Measurements from ENCODE around the gene PDAP1.
A peak's percentile ranks its signal among the peaks of the same experiment; 100 is the strongest.
"Not testable (repeated sequence)": the region's sequence is repeated elsewhere in the genome, so short reads cannot be mapped to it uniquely, and the experiment has no call there.

PDAP1 gene

DNA sequence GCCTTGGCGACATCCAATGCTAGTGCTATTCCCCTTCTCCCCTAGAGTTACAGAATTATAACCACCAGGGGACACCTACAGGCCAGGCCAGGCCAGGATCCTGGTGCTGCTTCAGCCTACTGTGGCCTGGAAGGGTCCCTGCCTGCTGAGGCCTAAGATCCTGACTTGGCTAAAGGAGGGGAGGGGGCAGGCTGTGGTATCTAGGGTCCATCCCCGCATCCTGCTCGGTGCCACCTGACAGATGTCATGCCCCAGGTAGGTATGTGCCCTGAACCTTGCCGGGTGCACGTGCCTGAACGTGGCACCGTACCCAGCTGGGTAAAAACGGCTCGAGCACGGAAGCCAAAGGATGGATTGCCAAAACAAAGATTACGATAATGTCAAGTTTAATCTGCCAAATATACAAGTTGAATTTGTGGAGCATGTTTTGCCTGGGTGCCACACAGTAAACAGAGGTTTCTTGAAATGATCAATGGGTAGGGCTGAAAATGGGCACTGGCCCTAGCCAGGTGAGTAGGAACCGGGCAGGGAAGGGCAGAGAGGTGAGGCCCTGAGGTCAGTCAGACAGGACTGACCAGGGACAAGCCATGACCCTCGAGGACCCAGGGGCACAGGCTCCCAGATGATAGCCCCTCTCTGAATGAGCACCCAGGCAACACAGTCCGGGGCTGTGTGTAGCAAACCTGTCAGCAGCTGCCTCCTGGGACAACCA lies 12.6 kb downstream of the PDAP1 start:
- DNase-seq = no peak

DNA sequence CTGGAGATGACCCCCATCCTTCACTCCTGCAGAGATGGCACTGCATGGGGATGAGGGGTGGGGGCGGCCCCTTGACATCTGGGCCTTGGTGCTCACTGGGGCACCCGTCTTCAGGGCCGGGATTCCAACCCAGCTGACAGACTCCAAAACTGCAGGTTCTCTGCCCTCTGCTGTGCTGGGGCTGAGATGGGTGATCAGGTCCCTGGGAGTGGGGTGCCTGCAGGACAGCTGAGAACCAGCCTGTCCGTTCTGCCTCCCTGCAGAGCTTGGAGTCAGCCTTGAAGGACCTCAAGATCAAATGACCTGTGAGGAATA lies 14.3 kb downstream of the PDAP1 start:
- no peak for DNase-seq

DNA sequence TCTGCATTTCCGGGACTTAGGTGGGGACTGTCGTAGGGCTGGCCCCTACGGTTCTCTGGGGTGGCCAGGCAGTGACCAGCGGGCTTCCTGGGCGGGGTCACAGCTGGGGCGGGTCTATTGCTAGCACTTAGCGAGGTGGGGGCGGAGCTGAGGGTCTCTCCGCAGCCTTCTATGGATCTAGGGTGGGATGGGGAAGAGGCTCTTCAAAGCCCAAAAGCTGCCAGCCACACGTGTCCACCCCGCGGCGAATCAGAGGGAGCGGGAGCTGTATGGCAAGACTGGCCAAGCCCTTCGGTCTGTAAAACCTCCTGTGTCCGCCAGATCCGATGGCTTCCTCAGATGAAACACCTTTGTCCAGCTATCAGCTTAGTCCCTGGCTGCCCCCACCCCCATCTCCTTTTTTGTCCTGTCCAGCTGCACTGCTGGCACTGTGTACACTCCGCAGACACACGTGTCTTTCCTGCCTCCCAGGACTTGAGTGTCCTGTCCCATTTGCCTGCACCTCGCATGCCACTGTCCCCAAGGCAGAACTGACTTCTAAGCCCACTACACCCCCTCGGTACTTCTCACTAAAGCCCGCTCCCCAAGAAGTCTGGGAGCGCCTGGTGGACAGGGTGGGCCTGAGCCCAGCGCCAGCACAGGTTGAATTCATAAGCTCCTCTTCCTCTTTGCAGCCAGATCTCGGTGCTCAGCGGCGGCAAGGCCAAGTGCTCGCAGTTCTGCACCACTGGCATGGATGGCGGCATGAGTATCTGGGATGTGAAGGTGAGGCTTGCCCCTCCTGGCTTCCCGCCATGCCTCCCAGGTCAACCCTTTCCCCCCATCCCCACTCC lies 14.8 kb downstream of the PDAP1 start:
- no peak for DNase-seq

DNA sequence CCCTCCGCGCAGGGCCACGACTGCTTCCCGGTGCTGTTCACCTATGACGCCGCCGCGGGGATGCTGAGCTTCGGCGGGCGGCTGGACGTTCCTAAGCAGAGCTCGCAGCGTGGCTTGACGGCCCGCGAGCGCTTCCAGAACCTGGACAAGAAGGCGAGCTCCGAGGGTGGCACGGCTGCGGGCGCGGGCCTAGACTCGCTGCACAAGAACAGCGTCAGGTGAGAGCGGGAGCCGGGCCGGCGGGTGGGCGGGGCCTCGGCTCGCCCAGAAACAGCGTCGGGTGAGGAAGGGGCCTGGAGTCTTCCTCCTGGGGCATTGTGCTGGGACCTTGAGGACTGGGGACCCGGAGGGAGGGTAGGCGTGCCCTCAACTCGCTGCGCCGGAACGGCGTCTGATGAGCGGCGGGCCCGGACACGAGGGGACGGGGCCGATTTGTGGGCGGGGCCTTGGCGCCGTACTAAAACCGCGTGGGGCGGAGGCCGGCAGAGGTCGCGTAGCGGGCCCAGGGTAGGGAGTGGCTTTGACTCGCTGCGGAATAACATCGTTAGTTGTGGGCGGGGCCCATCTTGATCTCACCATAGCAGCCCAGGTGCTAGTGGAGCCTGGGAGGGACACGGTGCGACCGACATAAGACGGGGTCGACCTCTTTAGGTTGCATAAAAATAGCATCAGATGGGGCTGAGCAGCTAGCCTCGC lies 15.6 kb downstream of the PDAP1 start:
- DNase-seq = no peak

DNA sequence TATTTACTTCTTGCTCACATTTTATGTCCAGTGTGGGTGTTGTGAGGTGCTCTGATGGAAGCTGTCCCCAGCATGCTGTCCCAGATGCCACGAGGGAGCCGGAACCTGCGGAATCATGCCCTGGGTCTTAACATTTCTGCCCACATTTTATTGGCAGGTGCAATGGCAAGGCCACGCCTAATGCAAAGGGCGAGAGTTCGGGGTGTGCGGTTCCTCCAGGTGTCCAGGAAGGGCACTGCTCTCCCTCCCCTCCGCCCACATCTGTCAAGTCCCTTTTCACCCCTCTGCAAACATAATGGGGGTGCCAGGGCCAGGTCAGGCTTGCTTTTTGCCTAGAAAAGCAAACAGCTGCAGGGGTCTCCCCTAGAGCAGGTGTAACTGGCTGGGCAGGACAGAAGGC lies 16.4 kb downstream of the PDAP1 start:
- DNase-seq = no peak

DNA sequence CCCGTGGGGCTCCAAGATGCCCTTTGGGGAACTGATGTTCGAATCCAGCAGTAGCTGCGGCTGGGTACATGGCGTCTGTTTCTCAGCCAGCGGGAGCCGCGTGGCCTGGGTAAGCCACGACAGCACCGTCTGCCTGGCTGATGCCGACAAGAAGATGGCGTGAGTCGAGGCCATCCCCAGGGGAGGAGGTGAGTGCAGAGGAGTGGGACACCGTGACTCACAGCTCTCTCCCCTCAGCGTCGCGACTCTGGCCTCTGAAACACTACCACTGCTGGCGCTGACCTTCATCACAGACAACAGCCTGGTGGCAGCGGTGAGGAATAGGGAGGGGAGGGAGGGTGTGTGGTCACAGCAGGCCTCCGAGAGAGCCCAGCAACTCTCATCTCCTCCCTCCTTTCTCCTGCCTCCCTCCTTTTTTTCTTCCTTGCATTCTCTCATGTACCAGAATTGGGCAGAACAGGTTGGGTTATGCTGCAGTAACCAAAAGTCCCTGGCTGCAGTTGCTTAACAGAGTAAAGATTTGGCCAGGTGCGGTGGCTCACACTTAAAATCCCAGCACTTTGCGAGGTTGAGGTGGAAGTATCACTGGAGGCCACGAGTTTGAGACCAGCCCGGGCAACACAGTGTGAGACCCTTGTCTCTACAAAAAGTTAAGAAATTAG lies 17.3 kb downstream of the PDAP1 start:
- no peak for DNase-seq

DNA sequence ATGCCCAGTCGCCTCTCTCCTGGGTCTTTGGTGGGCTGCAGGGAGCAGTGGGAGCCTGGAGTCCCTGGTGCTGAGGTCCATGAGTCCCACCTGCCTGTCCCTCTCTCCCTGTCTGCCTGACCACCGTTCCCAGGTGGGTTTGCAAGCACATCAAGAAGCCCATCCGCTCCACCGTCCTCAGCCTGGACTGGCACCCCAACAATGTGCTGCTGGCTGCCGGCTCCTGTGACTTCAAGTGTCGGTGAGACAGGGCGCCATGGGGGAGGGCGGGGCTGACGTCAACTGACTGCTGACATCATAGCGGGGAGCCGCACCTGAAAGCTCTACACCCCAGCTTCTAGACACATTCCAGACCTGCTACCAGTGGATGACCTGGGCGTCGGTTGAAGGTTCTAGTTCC lies 18.6 kb downstream of the PDAP1 start:
- DNase-seq = no peak

GRCh38 chr7:99387912-99388311 lies 20.5 kb downstream of the PDAP1 start:
- no peak for DNase-seq

DNA sequence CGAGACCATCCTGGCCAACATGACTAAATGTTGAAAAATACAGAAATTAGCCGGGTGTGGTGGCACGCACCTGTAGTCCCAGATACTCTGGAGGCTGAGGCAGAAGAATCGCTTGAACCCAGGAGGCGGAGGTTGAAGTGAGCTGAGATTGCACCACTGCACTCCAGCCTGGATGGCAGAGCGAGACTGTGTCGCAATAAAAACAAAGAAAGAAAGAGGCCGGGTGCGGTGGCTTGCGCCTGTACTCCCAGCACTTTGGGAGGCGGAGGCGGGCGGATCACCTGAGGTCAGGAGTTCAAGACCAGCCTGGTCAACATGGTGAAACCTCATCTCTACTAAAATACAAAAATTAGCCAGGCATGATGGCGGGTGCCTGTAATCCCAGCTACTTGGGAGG lies 21.2 kb downstream of the PDAP1 start:
- DNase-seq = not testable (repeated sequence)

GRCh38 chr7:99386584-99387238 lies 21.7 kb downstream of the PDAP1 start:
- DNase-seq = peak in 1 of 2 donors; percentile 41

DNA sequence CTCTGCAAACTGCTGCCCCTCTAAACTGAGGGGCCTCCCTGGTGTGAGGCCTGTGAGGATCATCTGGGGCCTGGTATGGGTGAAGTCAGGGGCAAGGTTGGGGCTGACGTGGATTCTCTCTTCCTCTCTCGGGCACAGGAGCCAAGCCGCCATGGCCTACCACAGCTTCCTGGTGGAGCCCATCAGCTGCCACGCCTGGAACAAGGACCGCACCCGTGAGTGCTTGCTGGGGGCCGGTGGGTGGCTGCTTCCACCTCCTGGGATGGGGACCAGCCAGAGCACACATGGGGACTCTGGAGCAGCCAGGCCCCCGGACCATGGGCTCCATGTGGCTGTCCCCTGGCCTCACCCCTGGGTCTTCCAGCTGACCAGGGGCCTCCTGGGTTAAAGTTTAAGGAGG lies 22.8 kb downstream of the PDAP1 start:
- no peak for DNase-seq

DNA sequence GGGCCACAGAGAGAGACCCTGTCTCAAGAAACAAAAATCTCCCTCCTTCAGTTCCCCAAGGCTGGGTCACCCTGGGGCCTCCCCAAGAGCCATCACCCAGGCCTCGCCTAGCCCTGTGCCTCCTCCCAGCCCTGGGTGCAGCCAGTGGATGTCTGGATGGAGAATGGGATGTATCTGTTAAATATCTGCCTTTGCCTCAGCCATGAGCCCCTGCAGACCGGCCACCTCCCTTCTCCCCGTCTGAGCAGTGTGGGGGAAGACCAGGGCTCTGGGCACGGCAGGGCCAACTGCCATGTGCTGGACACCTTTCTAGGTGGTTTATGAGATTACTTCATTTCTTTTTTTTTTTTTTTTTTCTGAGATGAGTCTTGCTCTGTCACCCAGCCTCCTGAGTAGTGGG lies 23.9 kb downstream of the PDAP1 start:
- no peak for DNase-seq

- no peak for DNase-seq
These were observed 24.5 kb downstream of the PDAP1 start for GRCh38 chr7:99383791-99384370.

- DNase-seq = no peak
These were observed 25.2 kb downstream of the PDAP1 start for GRCh38 chr7:99383203-99383602.

DNA sequence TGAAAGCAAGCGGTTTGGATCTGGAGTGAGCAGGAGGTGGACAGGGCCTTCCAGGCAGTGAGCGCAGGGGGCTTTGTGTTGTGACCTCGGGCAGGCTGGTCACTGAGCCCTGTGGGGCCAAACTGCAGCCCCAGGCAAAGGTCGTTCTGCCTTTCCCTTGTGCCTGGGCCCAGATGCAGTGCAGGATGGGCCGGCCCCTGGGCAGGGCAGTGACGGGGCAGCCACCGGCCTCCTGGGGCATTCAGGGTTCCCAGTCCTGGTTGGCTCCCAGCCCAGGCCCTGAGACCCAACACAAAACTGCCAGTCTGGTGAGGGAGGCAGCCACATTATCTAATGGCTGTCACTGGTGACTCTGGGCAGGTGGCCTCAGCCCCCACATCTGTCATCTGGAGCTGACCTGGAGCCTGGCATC lies 26.7 kb downstream of the PDAP1 start:
- no peak for DNase-seq

DNA sequence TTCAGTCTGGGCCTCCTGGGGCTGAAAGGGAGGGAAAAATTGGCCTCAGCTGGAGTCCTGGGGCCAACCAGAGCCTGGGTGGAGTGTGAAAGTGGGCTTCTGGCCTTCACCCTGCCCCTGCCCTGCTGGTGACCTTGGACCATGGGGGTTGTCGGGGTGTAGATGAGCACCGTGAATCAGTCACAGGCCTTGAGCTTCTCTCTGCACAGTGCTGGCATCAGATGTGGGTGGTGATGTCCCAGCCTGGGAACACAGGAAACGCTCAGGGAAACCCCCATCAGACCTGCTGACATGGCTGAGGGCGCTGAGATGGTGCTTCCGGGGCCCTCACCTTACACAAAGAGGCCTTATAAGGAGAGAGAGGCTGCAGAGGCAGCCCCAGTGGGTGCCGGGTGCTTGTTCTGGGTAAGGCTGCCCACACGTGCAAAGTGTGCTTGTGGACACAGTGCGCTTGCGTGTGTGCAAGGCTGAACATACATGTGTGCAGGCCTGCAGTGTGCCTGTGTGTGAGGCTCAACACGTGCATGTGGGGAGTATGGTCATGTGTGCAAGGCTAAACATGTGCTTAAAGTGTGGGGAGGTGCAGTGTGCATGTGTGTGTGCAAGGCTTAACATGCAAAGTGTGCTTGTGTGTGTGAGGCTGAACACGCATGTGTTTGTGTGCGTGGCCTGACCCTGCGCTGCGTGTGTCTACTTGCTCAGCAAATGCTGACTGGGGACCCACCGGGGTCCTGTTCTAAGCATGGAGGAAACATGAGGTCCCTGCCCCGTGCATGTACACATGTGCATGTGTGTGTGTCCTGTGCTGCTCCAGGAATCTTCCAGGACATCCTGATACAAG lies 27.4 kb downstream of the PDAP1 start:
- no peak for DNase-seq

DNA sequence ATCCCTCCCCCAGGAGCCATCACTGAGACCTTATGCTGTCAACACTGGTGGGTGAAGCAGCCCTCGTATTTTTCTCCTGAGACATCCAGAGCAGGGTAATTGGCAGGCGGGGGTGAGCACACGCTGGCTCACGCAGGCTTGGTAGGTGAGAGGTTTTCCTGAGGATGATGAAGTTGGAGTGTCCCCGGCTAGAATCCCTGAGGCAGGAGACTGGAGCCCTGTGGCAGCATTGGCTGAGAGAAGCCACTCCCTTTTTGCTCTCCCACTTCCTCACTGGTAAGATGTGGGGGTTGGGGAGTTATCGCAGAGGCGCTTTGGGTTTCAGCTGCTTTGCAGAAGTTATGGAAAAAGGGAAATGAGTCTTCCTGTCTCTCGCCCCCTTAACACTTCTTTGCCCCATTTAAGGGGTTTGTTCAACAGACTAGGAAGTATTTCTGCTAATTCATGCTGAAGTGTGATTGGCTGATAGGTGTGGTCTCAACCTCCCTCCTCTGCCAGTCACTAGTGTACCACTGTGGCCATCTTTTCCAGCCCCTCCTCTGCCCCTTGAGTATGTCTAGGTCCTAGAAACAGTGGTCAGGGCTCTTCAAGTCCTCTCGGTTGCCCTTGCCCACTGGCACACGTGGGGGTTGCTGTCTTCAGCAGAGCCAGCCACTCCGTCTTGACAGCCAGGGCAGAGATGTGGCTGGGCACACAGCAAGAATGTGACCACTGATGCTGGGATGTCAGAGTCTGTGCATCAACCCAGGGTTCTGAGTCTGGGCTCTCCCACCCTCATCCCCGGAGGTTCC lies 28.2 kb downstream of the PDAP1 start:
- peak; percentile 51 to 78 for DNase-seq

GRCh38 chr7:99379693-99380031 lies 28.7 kb downstream of the PDAP1 start:
- DNase-seq = not testable (repeated sequence)

- DNase-seq = peak; percentile 37 to 59
These were observed 29.3 kb downstream of the PDAP1 start for GRCh38 chr7:99379043-99379577.

GRCh38 chr7:99375070-99375807 lies 33.2 kb downstream of the PDAP1 start:
- DNase-seq = peak; percentile 44 to 88
